DMS53 treated with DMSO at 0.1 percent for 48 hours (cell line): ENCODE measurements around the gene BICC1.

Experiments
- DNase-seq: peaks from one replicate; lab custom pipeline; 2025; ENCODE audit not compliant: unreplicated experiment; lab: John Stamatoyannopoulos, UW

BICC1 gene

DNA sequence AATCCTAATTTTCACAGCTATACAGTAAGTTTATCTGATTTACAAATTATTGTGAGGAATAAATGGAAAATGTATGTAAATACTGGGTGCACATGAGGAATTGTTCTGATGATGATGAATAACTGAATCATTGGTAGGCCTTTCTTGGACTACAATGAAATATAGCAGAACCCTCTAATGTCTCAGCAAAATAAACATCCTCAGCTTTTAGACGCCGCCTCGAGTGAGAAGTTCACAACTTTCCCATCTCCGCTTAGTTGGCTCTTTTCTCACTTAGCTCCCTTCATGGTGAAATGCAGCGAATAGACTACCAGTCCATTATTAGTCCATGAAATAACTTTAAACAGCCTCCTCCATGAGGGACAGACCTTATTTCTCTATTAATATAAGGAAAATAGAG, 182.3 kb downstream of the BICC1 start:
- DNase-seq: no peak

DNA sequence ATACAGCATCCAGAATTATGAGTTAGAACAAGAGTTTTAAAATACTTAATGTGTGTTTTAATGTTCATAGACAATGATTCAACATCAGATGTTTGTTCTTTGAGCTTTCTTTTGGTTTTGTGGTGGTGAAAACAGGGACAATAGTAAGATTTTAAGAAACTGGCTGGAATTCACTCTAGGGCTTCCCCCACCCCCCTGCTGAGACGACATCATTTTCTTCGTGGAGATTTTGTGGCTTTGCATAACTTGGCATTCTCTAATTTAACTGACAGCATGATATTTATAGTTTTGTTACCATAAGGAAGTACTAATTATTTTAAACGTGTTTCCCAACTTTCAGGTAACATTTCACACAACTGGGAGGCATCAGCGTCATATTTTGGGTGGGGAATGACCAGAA, 184.1 kb downstream of the BICC1 start:
- no peak for DNase-seq

DNA sequence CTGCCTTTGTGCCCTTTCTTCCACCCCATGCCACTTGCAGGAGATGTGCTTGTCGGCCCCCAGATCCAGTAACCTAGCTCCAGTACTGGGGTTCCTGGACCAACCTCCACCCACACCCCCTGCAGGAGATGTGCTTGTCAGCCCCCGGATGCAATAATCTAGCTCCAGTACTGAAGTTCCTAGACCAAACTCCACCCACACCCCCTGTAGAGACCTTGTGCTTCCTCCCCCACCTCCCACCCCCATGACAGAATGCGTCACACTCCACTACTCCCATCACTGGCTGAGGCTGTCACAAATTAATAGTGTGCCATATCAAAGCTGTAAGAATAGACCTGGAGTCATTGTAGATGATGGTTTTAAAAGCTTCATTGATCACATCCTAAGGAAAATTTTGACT, 185.0 kb downstream of the BICC1 start:
- DNase-seq: no peak

DNA sequence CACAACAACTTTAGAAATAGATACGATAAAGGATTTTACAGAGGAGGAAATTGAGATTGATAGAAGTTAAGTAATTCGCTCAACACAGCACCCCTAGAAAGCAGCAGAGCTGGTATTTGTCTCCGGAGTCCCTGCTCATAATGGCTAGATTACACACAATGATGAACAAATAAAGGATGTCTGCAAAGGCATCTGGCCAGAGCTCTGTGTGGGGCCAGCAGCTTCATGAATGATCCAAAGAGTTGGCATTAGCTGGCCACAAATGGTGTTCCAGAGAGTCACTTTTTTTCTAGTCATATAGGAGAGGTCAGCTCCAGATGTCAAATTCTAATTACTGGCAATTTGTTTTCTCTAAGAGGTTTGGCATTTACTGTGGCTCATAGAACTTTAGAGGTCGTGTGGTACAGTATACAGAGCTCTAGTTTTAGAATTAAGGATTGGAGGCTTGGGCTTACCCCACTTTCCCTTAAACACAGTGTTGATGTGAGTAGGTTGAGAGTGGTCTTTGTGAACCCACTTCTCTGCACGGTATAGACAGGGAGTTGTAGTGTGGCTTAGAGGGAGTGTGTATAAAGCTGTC, 186.2 kb downstream of the BICC1 start:
- no peak for DNase-seq

DNA sequence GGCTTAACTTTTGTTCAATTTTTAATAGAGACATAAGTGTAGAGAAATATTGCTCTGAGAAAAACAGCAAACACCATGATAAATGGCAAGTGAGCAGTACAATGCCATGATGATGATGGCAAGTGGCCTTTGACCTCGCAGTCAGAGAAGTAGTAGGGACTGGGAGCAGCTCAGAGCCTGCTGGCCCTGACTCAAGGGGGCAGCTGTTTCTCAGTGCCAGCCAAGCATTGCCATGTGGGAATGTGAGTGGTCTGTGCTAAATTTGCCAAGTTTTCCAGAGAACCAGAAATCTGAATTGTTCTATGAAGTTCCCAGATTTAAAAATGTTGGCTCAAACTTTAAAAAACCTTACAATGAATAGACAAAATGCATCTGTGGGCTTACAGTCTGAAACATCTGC, 187.9 kb downstream of the BICC1 start:
- no peak for DNase-seq

DNA sequence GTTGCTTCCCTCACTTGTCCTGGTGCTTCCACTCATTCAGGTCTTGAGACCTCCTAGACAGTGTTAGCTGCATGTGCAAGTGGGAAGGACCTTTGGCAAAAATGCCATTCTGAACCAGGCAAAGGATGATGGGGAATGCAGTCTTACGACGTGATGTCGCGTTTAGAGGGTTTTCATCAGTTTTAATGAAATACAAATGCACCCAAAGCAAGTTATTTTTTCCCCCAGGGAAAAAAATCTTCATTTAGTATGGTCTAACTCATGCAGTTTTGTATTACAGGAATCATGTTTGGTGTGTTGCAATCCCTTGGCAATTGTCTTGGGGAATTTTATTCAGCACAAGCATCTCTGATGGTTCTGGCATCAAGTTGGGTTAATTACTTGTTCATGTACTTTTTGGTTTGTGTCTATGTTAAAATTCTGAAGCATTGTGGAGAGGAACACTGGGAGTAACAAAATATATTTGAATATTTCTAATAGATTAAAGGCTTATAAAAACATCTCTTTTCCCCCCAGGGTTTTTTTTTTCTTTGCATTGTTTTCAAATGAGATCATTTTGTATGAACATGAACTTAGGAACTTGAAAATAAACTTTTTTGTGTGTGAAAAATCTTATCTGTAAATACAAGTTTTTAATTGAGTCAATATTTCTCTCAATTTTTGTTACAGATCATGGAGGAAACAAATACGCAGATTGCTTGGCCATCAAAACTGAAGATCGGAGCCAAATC, 188.9 kb downstream of the BICC1 start:
- DNase-seq: no peak

DNA sequence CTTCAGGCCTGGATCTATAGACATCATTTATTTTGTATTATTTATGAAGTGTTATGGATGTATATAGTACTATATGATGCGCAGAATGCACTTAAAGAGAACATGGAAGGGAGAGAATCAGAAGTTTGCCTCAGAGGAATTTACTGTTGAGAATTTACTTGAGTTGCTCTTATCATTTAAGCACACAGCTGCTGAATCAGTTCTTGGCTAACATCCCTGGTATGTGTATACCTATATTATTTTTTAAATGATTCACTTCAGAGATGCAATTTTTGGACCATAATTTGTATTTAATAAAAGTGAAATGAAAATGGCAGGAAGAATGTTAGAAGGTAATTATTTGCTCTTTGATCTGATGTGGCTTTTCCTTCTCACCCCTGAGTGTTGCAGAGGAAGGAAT, 191.6 kb downstream of the BICC1 start:
- DNase-seq: no peak

DNA sequence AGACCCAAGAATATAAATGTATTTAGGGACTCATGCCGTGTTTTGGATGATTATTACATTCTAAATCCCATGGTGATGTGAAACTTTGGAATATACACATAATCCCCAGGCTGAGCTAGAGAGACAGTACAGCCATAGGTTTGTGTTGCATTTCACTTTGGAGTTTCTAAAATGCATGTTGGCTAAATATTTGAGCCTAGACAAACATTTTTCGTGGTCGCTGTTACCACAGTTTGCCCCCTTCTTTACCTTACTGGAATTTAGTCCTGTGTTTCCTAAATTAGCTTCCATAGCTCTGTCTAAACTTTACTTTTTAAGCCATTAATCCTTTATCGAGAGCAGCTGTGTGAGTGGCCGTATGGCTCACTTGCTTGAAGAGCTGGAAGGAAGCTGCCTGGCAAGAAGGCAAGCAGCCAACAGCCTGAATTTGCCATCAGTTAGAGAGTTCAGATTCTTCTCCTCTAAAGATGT, 192.0 kb downstream of the BICC1 start:
- DNase-seq: no peak

DNA sequence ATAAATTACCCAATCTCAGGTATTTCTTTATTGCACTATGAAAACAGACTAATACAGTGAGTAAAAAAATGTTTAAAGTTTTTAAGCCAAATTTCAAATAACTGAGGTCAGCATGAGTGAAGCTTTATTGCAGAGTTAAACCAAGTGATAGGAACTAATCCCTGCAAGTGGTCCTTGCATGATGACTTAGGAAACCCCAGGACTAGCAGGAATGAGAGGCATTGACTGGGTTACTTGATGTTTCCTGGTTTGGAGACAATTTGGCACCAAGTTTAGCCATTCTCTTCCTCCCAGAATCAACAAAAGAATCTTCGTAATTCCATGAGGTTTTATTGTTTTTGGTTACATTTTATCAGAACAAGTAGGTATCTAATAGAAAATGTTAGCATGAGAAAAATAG, 194.2 kb downstream of the BICC1 start:
- DNase-seq: no peak

DNA sequence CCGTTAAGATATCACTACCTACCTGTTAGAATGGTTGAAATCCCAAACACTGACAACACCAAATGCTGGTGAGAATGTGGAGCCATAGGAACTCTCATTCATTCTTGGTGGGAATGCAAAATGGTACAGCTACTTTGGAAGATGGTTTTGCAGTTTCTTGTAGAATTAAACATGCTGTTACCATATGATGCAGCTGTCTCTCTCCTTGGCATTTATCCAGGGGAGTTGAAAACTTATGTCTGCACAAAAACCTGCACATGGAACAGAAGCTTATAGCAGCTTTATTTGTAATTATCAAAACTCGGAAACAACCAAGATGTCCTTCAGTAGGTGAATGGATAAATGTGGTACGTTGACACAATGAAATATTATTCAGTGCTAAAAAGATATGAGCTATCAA, 199.5 kb downstream of the BICC1 start:
- no peak for DNase-seq

DNA sequence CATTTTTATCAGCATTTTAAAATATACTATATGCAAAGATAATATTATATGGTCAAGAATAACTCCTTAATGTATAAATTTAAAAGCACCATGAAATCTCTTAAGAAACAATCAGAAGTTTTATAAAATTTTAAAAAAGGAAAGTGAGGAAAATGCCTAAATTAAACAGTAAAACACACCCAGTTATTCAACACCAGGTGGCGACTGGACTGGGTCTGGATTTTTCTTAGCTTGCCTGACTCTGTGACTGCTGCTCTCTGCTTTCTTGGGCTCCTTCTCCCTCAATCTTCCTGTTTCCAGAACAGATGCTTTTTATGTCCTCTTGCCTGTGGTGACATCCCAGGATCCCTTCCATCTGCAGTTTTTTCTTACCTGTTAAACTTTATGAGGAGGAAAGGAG, 200.3 kb downstream of the BICC1 start:
- no peak for DNase-seq

DNA sequence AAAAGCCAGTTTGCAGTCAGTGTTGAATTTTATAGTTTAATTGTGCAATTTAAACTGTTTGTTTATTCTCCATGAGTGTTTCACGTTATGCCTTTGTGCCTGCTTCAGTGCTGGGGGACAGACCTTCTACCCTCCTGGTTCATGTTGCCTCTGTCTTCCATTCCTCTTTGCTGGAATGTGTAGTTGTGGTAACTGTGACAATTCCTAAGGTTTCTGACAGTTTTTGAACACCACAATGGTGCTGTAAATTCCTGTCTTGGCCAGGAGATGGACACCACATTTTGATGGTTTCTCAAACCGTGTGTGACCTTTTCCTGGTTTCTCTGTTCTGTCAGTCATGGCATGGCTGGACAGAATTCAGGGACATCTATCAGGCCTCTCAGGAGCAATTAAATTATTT, 201.7 kb downstream of the BICC1 start:
- no peak for DNase-seq

DNA sequence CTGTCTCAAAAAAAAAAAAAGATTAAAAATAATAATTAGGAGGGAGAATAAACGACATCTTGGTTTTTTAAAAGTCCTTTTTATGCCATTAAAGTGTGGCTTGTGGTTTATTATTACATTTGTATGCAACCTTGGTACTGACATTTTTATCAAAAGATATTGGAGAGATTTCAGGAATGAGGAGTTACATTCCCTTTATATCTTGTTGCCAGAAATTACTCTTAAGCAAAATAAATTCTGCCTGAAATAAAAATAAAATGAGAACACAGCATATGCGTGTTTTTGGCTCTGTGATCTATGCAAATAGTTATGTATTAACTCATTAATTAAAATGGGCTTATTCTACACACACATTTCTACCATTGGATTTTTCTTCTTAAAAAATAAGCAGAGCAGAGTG, 202.4 kb downstream of the BICC1 start:
- DNase-seq: no peak

DNA sequence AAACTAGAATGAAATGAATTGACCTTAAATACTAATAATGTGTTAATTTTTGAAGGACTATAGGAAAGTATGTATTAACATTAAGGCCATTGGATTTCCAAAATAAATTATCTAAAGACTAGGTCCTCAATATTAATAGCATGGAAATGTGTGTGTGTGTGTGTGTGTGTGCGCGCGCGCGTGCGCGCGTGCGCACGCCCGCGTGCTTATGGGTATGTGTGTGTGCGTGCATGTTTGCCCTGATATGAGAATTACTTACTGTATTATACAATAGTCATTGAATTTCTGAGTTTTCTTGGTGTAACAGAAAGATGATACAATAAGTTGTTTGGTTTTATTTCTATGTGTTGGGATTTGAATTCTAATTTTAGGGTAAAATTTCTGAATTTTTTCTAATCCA, 205.9 kb downstream of the BICC1 start:
- DNase-seq: no peak

DNA sequence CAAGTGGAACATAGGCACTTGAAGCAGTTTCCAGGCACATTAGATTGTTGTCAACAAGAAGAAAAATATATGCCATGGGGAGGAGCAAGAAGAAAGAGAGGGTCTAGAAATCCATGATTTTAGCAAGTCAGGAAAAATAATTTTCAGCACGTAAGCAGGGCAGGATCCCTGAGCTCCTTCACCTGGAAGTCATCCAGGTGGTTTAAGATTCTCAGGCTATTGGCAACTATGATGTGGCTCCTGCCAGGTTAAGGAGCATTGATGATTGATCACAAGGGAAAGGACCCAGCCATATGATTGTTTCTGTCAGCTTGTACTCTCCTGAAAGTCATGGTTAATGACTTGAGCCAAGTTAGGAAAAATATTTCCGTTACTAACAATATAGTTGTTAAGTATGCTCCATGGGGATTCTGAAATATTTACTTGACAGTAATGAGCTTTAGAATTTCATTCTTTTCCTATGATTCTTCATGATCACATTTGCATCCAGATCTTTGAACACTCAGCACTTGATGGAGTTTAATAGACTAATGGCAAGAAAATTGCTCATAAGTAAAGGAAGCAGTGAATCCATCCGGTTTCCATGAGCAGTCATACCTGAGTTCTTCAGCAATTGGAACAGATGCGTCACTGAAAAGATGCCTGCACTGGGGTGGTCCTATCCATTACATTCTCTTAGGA, 209.1 kb downstream of the BICC1 start:
- no peak for DNase-seq

DNA sequence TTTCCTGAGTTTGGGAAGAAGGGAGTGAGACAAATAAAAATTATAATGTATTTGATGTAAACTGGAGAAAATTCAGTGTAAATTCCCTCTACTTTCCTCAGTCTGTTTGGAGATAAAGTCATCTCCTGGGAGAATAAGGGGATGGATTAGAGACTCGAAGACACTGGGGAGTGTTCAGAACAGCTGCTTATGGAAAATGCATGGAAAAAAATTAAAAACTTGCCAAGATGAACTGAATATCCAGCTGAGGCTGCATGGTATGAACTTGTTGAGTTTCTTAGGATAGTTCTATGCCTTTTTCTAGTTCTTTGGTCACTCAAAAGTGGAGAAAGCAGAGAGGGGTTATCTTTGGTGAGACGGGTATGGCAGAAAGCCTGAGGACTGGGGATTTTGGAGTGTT, 210.5 kb downstream of the BICC1 start:
- DNase-seq: no peak

DNA sequence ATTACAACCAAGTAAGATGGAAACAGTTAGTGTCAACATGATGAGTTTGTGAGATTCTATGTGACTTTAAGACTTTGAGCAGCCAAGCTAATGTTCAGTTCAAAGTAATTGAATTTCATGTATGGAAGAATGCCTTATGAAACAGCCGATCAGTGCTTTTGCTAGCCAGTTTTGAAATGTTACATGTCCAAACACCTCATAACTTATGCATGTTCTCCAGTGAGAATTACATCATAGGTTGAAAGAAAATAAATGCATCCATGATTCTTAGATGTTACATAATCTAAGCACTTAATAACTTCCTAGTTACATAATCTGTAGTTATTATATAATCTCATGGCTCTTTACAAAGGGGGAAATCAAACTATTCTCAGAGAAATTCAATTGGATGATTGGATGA, 211.3 kb downstream of the BICC1 start:
- no peak for DNase-seq

DNA sequence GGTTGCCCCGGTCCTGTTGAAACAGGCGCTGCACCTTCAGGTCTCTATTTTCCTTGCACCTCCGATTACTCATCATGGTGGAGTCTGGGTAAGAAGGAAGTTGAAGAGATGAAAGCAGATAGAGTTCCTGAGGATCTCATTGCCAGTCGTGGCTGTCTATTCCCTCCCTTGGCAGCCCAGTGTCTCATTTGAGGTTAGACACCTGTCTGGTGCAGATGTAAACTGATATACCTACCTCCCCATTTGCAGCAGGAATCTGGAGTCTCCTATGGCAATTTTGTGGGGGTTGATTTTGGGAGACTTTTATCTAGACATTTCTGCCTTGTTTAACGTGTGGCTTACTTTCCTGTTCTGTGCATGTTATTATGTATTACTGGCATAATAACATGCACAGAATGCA, 212.1 kb downstream of the BICC1 start:
- DNase-seq: no peak

DNA sequence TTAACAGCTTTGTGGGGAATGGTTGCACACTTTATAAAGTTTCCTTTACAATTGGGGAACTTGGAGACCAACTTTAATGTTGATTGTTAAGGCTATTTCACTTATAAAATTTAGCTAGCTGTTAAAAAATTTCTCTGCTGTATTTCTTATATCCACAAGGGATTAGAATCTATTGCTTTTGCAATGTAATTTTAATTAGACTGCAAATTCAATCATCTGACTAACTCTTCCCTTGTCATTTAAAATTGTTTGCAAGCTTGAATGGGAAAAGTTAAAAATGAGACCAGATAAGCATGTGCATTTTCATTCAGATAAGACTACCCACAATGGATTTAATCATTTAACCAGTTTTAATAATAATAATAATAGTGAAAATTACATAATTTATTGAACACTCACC, 213.2 kb downstream of the BICC1 start:
- no peak for DNase-seq

DNA sequence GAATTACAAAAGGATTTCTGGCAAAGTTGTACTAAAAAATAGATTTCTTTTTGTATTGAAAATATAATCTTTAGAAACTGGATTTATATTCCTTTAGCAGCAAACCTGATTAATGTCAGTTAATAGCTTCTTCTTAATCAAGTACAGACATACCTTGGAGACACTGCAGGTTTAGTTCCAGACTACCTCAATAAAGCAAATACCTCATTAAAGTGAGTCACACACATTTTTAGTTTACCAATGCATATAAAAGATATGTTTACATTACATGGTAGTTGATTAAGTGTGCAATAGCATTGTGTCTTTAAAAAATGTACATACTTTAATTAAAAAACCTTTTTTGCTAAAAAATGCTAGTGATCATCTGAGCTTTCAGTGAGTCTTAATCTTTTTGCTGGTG, 215.0 kb downstream of the BICC1 start:
- DNase-seq: no peak

DNA sequence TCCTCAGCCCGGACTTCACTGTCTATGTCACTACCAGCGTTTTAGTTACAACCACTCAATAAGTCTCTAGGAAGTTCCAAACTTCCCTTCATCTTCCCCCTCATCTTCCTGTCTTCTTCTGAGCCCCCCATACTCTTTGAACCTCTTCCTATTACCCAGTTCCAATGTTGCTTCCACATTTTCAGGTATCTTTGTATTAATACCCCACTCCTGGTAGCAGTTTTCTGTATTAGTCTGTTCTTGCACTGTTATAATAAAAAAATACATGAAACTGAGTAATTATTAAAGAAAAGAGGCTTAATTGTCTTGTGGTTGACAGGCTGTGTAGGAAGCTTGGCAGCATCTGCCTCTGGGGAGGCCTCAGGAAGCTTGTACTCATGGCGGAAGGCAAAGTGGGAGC, 218.6 kb downstream of the BICC1 start:
- DNase-seq: no peak

DNA sequence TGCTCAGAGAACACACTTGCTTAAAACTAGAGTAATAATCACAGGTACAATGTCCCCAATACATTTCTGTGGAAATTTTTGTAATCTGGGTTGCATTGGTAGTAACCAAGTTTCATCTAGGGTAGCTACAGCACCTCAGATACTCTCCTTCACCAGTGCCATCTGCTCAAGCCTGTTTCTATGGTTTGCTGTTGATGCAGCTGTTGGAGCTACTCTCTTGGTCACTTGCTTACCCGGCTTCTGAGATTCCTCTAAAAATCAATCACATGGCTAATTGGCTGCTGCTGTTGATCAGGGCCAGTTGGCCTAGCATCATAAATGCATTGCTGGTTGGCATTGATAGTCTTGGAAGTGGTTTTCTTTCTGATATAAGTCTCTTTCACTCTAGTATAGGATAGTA, 220.8 kb downstream of the BICC1 start:
- DNase-seq: no peak

DNA sequence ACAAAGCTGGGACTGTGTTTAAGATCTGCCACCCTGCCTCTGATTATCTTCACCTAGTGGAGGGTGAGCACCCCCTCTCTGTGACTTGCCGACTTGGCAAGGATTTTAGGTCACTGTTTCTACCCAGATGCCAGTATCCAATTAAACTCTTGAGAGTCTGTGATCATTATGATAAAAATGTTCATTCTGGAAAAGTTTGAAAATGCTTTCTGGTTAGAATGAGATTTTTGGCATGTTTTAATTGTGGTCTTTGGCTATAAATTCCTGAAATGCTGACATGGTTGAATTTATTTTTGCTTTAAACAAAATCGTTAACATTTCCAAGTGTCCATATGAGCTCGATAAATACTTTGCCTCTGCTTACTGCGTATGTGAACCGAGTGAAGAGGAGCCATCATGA, 221.4 kb downstream of the BICC1 start:
- DNase-seq: no peak
